Activated CD8-positive, alpha-beta T cell treated with anti-CD3 and anti-CD28 coated beads, Interleukin-2, amount 10 ng/mL, durations not matched to agents 7 days and 5 days (primary cell): ENCODE data around the gene SMARCA4. TPM values are rescaled to one million over a fixed set of nuclear protein-coding genes. Genes with fewer than 3 reads are reported as not detected.
"Not testable (repeated sequence)": the region's sequence is repeated elsewhere in the genome, so short reads cannot be mapped to it uniquely, and the experiment has no call there.

Source experiments
- ATAC-seq: fragments of 150-1000 bp; cut with Tn5 transposase; one replicate; pipeline ENCODE4 v1.10.0; 2021; ENCODE audit warnings: moderate library complexity
- CTCF ChIA-PET: fragments of 350-600 bp; sonication (Branson Sonifier 250); formaldehyde crosslinking; loops from one replicate; lab custom pipeline; 2021; ENCODE audit warnings: antibody characterized with exemption; lab: Charles Lee
- POLR2A ChIA-PET: fragments of 350-600 bp; sonication (Branson Sonifier 250); formaldehyde crosslinking; loops from one replicate; lab custom pipeline; 2021; ENCODE audit warnings: antibody characterized with exemption; lab: Charles Lee
- DNase-seq: peaks from one replicate; pipeline ENCODE4 v3.0.0-alpha.2; 2020
- H3K27ac Mint-ChIP-seq: one replicate; pipeline ENCODE4 v1.8.0; 2021; ENCODE audit warnings: mild to moderate bottlenecking, mixed read lengths
- H3K27me3 Mint-ChIP-seq: one replicate; pipeline ENCODE4 v1.8.0; 2021; ENCODE audit warnings: low read depth, mixed read lengths
- H3K36me3 Mint-ChIP-seq: one replicate; pipeline ENCODE4 v1.8.0; 2021; ENCODE audit warnings: low read depth, mixed read lengths
- H3K4me1 Mint-ChIP-seq: one replicate; pipeline ENCODE4 v1.8.0; 2021; ENCODE audit warnings: low read depth, mixed read lengths
- H3K4me3 Mint-ChIP-seq: one replicate; pipeline ENCODE4 v1.8.0; 2021; ENCODE audit warnings: mild to moderate bottlenecking, mixed read lengths
- H3K9me3 Mint-ChIP-seq: one replicate; pipeline ENCODE4 v1.8.0; 2022; ENCODE audit warnings: mixed read lengths; ENCODE audit not compliant: insufficient read depth
- total RNA-seq, 2 experiments: library from RNA; stranded (reverse); gene quantifications; one replicate each; pipeline ENCODE4 v1.2.3, GENCODE V29; 2021

SMARCA4 gene
- total RNA-seq, 2 experiments from 2014 or later, result 108 to 115 TPM

DNA sequence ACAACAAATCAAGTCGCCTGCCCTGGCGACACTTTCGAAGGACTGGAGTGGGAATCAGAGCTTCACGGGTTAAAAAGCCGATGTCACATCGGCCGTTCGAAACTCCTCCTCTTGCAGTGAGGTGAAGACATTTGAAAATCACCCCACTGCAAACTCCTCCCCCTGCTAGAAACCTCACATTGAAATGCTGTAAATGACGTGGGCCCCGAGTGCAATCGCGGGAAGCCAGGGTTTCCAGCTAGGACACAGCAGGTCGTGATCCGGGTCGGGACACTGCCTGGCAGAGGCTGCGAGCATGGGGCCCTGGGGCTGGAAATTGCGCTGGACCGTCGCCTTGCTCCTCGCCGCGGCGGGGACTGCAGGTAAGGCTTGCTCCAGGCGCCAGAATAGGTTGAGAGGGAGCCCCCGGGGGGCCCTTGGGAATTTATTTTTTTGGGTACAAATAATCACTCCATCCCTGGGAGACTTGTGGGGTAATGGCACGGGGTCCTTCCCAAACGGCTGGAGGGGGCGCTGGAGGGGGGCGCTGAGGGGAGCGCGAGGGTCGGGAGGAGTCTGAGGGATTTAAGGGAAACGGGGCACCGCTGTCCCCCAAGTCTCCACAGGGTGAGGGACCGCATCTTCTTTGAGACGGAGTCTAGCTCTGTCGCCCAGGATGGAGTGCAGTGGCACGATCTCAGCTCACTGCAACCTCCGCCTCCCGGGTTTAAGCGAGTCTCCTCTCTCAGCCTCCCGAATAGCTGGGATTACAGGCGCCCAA lies 128.6 kb downstream of the SMARCA4 start, which contains the start of gene LDLR:
Gene LDLR (plus strand): TSS at position 210 of the 760 bp plus-strand sequence. CDS start 86 bp downstream, at position 296.
- peaks cover 46% of the 10 kb centered on the region for H3K4me1 Mint-ChIP-seq
- ChIA-PET CTCF (interaction anchor here (0.9 to 6.0 kb wide), 5 partner anchors 11 to 218 kb away, joined by 3 to 30 read pairs (median 5); no protein-coding TSS in a partner anchor), POLR2A (interaction anchor here (0.6 to 4.2 kb wide), 20 partner anchors 9 to 686 kb away, joined by 3 to 18 read pairs (median 4); partner anchors contain the start of genes CCDC159, CDC37, SMARCA4 and SPC24)
- ATAC-seq, result peak; percentile 57
- peak within 1 kb of the TSS; percentile 99 for H3K27ac Mint-ChIP-seq
- H3K9me3 Mint-ChIP-seq, result no peaks in the 10 kb centered on the region
- peak; percentile 94 for DNase-seq
- no peaks in the 10 kb centered on the region for H3K27me3 Mint-ChIP-seq
- peaks cover 35% of the 10 kb centered on the region for H3K36me3 Mint-ChIP-seq
- H3K4me3 Mint-ChIP-seq, result peak within 1 kb of the TSS; percentile 95

DNA sequence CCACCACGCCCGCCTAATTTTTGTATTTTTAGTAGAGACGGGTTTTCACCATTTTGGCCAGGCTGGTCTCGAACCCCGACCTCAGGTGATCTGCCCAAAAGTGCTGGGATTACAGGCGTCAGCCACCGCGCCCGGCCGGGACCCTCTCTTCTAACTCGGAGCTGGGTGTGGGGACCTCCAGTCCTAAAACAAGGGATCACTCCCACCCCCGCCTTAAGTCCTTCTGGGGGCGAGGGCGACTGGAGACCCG lies 129.1 kb downstream of the SMARCA4 start:
- H3K9me3 Mint-ChIP-seq, H3K27me3 Mint-ChIP-seq, DNase-seq, ATAC-seq: not testable (repeated sequence)
- CTCF ChIA-PET, result interaction anchor here (2.7 to 6.0 kb wide), 2 partner anchors 36 to 54 kb away, joined by 24 to 30 read pairs; no protein-coding TSS in a partner anchor
- Mint-ChIP-seq H3K4me3 (peak overlapping the region; percentile 95), H3K4me1 (peaks cover 49% of the 10 kb centered on the region), H3K36me3 (peaks cover 40% of the 10 kb centered on the region), H3K27ac (peak overlapping the region; percentile 99)
- POLR2A ChIA-PET, result interaction anchor here (0.6 to 4.2 kb wide), 14 partner anchors 11 to 1702 kb away, joined by 3 to 18 read pairs (median 4); partner anchors contain the start of genes SMARCA4 and SPC24

DNA sequence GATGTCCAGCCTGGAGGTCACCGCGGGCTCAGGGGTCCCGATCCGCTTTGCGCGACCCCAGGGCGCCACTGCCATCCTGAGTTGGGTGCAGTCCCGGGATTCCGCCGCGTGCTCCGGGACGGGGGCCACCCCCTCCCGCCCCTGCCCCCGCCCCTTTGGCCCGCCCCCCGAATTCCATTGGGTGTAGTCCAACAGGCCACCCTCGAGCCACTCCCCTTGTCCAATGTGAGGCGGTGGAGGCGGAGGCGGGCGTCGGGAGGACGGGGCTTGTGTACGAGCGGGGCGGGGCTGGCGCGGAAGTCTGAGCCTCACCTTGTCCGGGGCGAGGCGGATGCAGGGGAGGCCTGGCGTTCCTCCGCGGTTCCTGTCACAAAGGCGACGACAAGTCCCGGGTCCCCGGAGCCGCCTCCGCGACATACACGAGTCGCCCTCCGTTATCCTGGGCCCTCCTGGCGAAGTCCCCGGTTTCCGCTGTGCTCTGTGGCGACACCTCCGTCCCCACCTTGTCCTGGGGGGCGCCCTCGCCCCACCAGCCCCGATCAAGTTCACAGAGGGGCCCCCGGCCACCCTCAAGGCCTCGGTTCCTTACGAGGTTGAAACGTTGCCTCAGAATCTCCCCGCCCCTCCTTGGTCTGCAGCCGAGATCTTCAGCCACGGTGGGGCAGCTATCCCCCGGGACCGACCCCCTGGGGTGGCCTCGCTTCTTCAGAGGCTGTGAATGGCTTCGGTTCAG lies 129.6 kb downstream of the SMARCA4 start:
- peak overlapping the region; percentile 99 for H3K27ac Mint-ChIP-seq
- DNase-seq (peak; percentile 99), ATAC-seq (peak; percentile 87)
- no peaks in the 10 kb centered on the region for H3K27me3 Mint-ChIP-seq
- ChIA-PET CTCF (interaction anchor here (1.0 to 6.0 kb wide), 4 partner anchors 35 to 148 kb away, joined by 3 to 30 read pairs (median 18); no protein-coding TSS in a partner anchor), POLR2A (interaction anchor here (0.6 to 4.2 kb wide), 15 partner anchors 9 to 1702 kb away, joined by 3 to 18 read pairs (median 4); partner anchors contain the start of genes SMARCA4 and SPC24)
- H3K36me3 Mint-ChIP-seq, result peaks cover 45% of the 10 kb centered on the region
- H3K9me3 Mint-ChIP-seq, result no peaks in the 10 kb centered on the region
- H3K4me3 Mint-ChIP-seq, result peak overlapping the region; percentile 95
- H3K4me1 Mint-ChIP-seq, result peaks cover 51% of the 10 kb centered on the region

DNA sequence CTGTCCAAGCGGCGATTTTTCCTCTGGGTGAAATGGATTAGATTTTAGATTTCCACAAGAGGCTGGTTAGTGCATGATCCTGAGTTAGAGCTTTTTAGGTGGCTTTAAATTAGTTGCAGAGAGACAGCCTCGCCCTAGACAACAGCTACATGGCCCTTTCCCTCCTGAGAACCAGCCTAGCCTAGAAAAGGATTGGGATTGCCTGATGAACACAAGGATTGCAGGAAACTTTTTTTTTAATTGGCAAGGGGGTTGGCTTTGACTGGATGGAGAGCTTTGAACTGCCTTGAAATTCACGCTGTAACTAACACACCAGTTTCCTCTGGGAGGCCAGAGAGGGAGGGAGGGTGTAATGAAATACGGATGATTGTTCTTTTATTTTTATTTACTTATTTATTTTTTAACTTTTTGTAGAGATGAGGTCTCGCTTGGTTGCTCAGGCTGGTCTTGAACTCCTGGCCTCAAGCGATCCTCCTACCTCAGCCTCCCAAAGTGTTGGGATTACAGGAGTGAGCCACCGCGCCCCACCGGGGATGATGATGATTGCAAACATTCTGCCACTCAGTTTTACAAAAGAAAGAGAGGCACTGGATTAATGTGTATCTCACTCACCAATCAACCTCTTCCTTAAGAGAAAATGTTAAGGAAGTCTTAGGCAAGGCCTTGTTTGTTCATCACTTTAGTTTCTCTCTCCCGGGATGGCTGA lies 130.3 kb downstream of the SMARCA4 start:
- H3K4me1 Mint-ChIP-seq, result peaks cover 58% of the 10 kb centered on the region
- ChIA-PET CTCF (interaction anchor here (1.0 to 1.8 kb wide), 2 partner anchors 55 to 149 kb away, joined by 3 to 12 read pairs; no protein-coding TSS in a partner anchor), POLR2A (interaction anchor here (0.6 to 4.2 kb wide), 7 partner anchors 10 to 1701 kb away, joined by 3 to 12 read pairs (median 4); no protein-coding TSS in a partner anchor)
- no peaks in the 10 kb centered on the region for H3K9me3 Mint-ChIP-seq
- peaks cover 52% of the 10 kb centered on the region for H3K36me3 Mint-ChIP-seq
- H3K27ac Mint-ChIP-seq, result peak overlapping the region; percentile 99
- H3K4me3 Mint-ChIP-seq, result peak overlapping the region; percentile 95
- DNase-seq, result no peak
- no peaks in the 10 kb centered on the region for H3K27me3 Mint-ChIP-seq
- ATAC-seq, result no peak

DNA sequence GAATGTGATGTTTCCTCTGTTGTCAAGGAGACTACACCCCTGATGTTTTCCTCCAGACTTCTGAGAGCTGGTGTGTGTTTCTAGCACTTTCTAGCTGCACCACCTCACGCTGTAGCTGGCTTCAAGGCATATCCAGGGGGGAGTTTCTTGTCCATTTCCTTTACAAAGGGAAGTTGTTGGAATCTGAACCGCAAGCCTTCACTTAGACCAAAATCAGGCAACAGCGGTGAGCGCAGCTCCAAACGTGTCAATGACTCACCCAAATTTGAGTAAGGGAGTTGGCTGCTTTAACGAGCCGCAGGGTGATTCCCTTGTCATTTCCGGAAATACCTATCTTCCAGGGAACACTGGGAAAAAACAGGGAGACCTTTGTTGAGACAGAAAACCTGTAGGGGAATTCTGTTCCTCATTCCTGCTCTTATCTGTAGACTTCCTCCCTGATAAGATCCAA lies 130.9 kb downstream of the SMARCA4 start:
- peak; percentile 46 for DNase-seq
- Mint-ChIP-seq H3K27ac (peak overlapping the region; percentile 99), H3K9me3 (no peaks in the 10 kb centered on the region), H3K27me3 (no peaks in the 10 kb centered on the region), H3K4me1 (peaks cover 64% of the 10 kb centered on the region), H3K4me3 (peak overlapping the region; percentile 95), H3K36me3 (peaks cover 58% of the 10 kb centered on the region)
- ChIA-PET CTCF (interaction anchor here (1.0 to 1.8 kb wide), 2 partner anchors 56 to 149 kb away, joined by 3 to 12 read pairs; no protein-coding TSS in a partner anchor), POLR2A (interaction anchor here (1.2 kb wide), 2 partner anchors 37 to 56 kb away, joined by 4 to 5 read pairs; no protein-coding TSS in a partner anchor)
- no peak for ATAC-seq

DNA sequence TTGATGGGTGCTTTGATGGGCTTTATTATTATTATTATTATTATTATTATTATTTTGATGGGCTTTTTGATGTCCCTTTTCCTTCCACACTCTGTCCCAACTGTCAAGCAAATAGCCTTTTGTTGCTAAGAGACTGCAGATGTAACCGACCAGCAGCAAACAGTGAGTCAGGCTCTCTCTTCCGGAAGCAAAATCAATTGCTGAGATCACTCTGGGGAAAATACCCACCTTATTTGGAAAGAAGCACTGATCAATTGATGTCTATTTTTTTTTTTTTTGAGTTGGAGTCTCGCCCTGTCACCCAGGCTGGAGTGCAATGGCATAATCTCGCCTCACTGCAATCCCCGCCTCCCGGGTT lies 131.3 kb downstream of the SMARCA4 start:
- DNase-seq, result peak; percentile 49
- H3K27ac Mint-ChIP-seq, result peak overlapping the region; percentile 75
- peaks cover 61% of the 10 kb centered on the region for H3K36me3 Mint-ChIP-seq
- peaks cover 65% of the 10 kb centered on the region for H3K4me1 Mint-ChIP-seq
- H3K9me3 Mint-ChIP-seq, result no peaks in the 10 kb centered on the region
- H3K27me3 Mint-ChIP-seq, result no peaks in the 10 kb centered on the region
- H3K4me3 Mint-ChIP-seq, result peak overlapping the region; percentile 95
- ATAC-seq, result no peak
- POLR2A ChIA-PET, result interaction anchor here (0.7 to 1.2 kb wide), 2 partner anchors 56 to 470 kb away, joined by 3 to 4 read pairs; no protein-coding TSS in a partner anchor
- CTCF ChIA-PET, result interaction anchor here (1.8 kb wide), 1 partner anchor 56 kb away, joined by 12 read pairs; no protein-coding TSS in a partner anchor

DNA sequence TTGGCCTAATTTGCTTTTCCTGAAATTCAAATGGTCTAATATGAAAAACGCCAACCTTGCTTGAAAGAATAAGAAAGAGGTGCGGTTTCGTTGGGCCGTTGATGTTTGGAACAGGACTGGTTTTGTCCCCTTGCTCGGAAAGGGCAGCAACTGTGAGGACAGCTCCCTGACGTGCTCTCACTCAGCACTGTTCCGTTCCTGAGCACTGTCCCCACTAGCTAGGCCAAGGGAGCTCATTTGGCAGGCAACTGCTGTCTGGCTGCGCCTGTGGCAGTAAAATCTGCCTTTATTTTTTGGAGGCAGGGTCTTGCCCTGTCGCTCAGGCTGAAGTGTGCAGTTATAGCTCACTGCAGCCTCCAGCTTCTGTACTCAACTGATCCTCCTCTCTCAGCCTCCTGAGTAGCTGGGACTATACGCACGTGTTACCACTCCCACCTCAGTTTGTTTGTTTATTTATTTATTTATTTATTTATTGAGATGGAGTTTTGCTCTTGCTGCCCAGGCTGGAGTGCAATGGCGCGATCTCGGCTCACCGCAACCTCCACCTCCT lies 132.9 kb downstream of the SMARCA4 start:
- H3K4me1 Mint-ChIP-seq, result peaks cover 63% of the 10 kb centered on the region
- peaks cover 71% of the 10 kb centered on the region for H3K36me3 Mint-ChIP-seq
- POLR2A ChIA-PET, result interaction anchor here (1.1 kb wide), 2 partner anchors 62 to 152 kb away, joined by 3 read pairs; partner anchors contain the start of gene SPC24
- H3K27me3 Mint-ChIP-seq, result no peaks in the 10 kb centered on the region
- ATAC-seq, result no peak
- CTCF ChIA-PET, result interaction anchor here (1.6 kb wide), 1 partner anchor 33 kb away, joined by 4 read pairs; no protein-coding TSS in a partner anchor
- no peak overlapping the region for H3K4me3 Mint-ChIP-seq
- no peak for DNase-seq
- no peaks in the 10 kb centered on the region for H3K9me3 Mint-ChIP-seq
- H3K27ac Mint-ChIP-seq, result peak overlapping the region; percentile 79

DNA sequence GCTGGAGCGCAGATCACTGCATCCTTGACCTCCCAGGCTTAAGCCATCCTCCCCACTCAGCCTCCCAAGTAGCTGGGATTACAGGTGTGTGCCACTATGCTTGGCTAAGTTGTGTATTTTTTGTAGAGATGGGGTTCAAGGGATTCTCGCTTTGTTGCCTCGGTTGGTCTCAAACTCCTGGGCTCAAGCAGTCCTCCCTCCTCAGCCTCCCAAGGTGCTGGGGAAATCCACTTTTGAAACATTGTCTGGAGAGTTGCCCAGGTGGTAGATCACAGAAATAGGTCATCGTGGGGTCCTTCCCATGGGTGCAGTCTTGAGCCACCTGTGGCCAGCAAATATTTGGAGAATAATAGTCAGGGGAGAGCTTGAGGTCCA lies 133.7 kb downstream of the SMARCA4 start:
- ChIA-PET POLR2A (interaction anchor here (0.6 to 1.2 kb wide), 3 partner anchors 61 to 152 kb away, joined by 3 read pairs; partner anchors contain the start of gene SPC24), CTCF (interaction anchor here (1.3 to 3.4 kb wide), 3 partner anchors 31 to 377 kb away, joined by 3 to 23 read pairs (median 20); partner anchors contain the start of gene DNM2)
- no peak for ATAC-seq
- Mint-ChIP-seq H3K4me3 (peak overlapping the region; percentile 49), H3K27me3 (no peaks in the 10 kb centered on the region), H3K4me1 (peaks cover 61% of the 10 kb centered on the region), H3K36me3 (peaks cover 75% of the 10 kb centered on the region), H3K9me3 (peaks cover 3% of the 10 kb centered on the region), H3K27ac (peak overlapping the region; percentile 86)
- no peak for DNase-seq

DNA sequence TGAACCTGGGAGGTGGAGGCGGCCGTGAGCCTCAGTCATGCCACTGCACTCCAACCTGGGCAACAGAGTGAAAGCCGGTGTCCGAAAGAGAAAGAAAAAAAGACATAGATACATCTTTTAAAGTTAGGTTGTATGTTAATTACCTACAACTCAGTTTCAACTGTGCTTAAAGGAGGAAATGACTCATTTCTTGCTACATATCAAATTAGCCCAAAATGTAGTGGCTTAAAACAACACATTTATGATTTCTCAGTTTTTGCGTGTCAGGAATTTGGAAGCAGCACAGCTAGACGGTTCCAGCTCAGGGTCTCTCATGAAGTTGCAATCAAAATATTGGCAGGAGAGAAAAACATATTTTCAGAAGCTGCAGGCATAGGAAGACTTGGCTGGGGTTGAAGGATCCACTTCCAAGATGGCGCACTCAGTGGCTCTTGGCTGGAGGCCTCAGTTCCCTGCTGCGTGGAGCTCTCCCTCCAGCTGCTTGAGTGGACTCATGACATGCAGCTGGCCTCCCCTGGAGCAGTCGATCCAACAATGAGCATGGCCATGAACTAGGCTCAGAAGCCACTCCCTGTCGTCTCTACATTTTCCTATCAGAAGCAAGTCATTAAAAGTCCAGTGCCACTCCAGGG lies 135.5 kb downstream of the SMARCA4 start:
- peak overlapping the region; percentile 49 for H3K4me3 Mint-ChIP-seq
- peaks cover 3% of the 10 kb centered on the region for H3K9me3 Mint-ChIP-seq
- peak; percentile 21 for ATAC-seq
- H3K4me1 Mint-ChIP-seq, result peaks cover 65% of the 10 kb centered on the region
- CTCF ChIA-PET, result interaction anchor here (2.8 to 3.4 kb wide), 2 partner anchors 30 to 60 kb away, joined by 20 to 23 read pairs; no protein-coding TSS in a partner anchor
- H3K36me3 Mint-ChIP-seq, result peaks cover 83% of the 10 kb centered on the region
- peak; percentile 47 for DNase-seq
- POLR2A ChIA-PET, result interaction anchor here (1.4 to 3.1 kb wide), 2 partner anchors 30 to 61 kb away, joined by 3 to 9 read pairs; no protein-coding TSS in a partner anchor
- H3K27ac Mint-ChIP-seq, result peak overlapping the region; percentile 86
- no peaks in the 10 kb centered on the region for H3K27me3 Mint-ChIP-seq

DNA sequence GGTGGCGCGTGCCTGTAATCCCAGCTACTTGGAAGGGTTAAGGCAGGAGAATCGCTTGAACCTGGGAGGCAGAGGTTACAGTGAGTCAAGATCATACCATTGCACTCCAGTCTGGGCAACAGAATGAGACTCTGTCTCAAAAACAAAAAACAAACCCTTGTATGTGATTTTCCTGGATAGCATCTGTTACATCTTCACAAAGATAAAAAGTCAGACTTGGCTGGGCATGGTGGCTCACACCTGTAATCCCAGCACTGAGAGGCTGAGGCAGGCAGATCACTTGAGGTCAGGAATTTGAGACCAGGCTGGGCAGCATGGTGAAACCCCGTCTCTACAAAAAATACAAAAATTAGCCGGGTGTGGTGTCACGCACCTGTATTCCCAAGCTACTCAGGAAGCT lies 136.5 kb downstream of the SMARCA4 start:
- H3K27me3 Mint-ChIP-seq, ATAC-seq: not testable (repeated sequence)

More for the DNA sequence above, 136.5 kb downstream of the SMARCA4 start:
- ChIA-PET POLR2A (interaction anchor here (3.1 kb wide), 1 partner anchor 62 kb away, joined by 9 read pairs; no protein-coding TSS in a partner anchor), CTCF (interaction anchor here (1.4 to 3.4 kb wide), 2 partner anchors 29 to 61 kb away, joined by 5 to 23 read pairs (median 20); no protein-coding TSS in a partner anchor)
- Mint-ChIP-seq H3K4me1 (peaks cover 58% of the 10 kb centered on the region), H3K36me3 (peaks cover 76% of the 10 kb centered on the region), H3K27ac (peak overlapping the region; percentile 55)
- H3K4me3 Mint-ChIP-seq, H3K9me3 Mint-ChIP-seq, DNase-seq: not testable (repeated sequence)
